SK-N-MC (cell line): ENCODE results near the gene LGALS8.
"Not testable (repeated sequence)": the region's sequence is repeated elsewhere in the genome, so short reads cannot be mapped to it uniquely, and the experiment has no call there.

Experiments
- EZH2 ChIP-seq: fragments of 200-600 bp; sonication (generic); IDR thresholded peaks from one replicate; pipeline ENCODE4 v1.6.1; 2017; ENCODE audit warnings: antibody characterized with exemption
- POLR2AphosphoS5 ChIP-seq: IDR thresholded peaks from 2 replicates; pipeline ENCODE4 v1.6.1; 2012; ENCODE audit warnings: mild to moderate bottlenecking, low read depth, low read length, borderline replicate concordance

- not testable (repeated sequence) for TF ChIP-seq POLR2AphosphoS5, EZH2
Observed at GRCh38 chr1:236504338-236504737, 19.4 kb upstream of the LGALS8 start.
